NCI-H510A treated with DMSO at 0.1 percent for 48 hours (cell line): ENCODE measurements around the gene MAP4K3.
"Not testable (repeated sequence)": the region's sequence is repeated elsewhere in the genome, so short reads cannot be mapped to it uniquely, and the experiment has no call there.

Source experiments
- DNase-seq: peaks from one replicate; lab custom pipeline; 2025; lab: John Stamatoyannopoulos, UW

MAP4K3 gene

DNA sequence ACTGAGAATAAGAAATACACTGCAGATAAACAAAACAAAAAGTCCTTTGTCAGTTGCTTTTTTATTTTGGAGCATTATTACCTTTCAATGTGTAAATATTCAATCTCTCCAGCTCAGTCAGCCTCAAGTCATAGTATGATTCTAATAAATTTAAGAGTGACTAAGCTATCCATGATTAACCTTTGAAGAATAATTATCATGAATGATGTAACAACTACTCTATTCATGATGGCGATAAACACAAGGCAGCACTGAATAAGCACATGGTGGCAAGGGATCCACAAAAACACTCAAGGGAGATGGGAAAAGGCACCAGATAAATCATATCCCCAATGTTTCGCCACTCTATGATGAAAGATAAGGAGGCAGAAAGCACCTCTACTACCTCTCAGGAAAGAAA lies 67.0 kb downstream of the MAP4K3 start:
- DNase-seq, result no peak

DNA sequence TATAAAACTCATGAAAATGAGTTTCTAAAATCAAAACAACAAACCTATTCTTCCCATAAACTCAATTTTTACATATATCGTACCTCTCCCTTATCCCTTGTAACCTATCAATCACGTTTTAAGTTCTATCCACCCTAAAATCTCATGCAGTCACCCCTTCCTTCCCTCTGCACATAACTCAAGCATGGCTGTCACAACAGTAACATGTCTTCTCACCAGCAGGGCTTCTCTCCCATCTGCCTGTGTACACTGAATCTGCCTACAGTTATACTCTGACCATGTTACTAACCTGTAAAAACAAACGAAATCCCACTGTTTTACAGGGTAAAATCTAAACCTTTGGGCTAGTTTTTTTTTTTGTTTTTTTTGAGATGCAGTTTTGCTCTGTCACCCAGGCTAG lies 68.2 kb downstream of the MAP4K3 start:
- no peak for DNase-seq

DNA sequence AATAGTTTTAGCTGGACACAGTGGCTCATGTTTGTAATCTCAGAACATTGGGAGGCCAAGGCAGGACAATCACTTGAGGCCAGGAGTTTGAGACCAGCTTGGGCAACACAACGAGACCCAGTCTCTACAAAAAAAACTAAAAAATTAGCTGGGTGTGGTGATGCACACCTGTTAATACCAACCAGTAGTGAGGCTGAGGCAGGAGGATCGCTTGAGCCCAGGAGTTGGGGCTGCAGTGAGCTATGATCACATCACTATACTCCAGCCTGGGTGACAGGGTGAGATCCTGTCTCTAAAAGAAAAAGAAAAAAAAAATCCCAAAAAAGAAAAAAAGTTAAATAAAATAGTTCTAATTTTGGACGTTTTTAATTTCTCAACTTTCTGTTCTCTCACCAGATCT lies 68.7 kb downstream of the MAP4K3 start:
- no peak for DNase-seq

DNA sequence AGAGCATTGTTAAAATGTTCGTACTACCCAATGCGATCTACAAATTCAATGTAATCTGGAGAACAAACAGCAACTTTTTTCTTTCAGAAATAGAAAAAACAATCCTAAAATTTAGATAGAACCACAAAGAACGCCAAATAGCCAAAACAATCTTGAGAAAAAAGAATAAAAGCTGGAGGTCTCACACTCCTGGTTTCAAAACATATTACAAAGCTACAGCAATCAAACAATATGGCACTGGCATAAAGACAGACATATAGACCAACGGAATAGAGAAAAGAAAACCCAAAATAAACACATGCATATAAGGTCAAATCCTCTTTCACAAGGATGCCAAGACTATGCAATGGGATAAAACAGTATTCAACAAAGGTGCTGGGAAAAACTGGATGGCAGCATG lies 74.5 kb downstream of the MAP4K3 start:
- DNase-seq, result no peak

DNA sequence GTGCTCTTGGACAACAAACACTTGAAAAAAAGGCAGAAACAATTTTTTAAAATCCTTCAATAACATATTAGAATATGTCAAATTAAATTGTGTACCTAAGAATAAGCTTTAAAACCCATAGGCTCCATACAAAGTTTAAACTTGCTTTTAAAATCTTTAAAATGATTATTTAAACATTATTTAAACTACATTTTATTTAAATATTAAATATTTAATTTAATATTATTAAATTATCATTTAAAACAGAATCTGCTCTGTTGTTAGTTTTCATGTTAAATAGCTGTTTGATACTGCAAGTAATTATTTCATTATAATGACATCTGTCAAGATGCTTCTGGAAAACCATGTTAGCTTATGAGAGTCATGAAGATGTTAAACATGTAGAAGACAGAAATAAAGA lies 75.6 kb downstream of the MAP4K3 start:
- DNase-seq, result no peak

DNA sequence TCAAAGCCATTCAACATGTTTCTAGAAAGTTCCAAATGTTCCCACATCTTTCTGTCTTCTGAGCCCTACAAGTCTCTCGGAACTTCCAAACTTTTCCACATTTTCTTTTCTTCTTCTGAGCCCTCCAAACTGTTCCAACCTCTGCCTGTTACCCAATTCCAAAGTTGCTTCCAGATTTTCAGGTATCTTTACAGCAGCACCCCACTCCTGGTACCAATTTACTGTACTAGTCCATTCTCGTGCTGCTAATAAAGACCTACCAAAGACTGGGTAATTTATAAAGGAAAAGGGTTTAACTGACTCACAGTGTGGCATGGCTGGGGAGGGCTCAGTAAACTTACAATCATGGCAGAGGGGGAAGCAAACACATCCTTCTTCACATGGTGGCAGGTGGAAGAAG lies 76.7 kb downstream of the MAP4K3 start:
- DNase-seq, result not testable (repeated sequence)

DNA sequence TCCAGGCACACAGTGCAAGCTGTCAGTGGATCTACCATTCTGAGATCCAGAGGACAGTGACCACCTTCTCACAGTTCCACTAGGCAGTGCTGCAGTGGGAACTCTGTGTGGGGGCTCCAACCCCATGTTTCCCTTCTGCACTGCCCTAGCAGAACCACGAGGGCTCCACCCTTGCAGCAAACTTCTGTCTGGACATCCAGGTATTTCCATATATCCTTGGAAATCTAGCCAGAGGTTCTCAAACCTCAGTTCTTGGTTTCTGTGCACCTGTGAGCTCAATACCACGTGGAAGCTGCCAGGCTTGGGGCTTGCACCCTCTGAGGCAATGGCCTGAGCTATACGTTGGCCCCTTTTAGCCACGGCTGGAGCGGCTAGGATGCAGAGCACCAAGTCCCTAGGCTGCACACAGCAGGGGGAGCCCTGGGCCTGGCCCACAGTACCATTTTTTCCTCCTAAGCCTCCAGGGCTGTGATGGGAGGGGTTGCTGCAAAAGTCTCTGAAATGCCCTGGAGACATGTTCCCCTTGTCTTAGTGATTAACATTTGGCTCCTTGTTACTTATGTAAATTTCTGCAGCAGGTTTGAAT lies 77.5 kb downstream of the MAP4K3 start:
- DNase-seq, result no peak

DNA sequence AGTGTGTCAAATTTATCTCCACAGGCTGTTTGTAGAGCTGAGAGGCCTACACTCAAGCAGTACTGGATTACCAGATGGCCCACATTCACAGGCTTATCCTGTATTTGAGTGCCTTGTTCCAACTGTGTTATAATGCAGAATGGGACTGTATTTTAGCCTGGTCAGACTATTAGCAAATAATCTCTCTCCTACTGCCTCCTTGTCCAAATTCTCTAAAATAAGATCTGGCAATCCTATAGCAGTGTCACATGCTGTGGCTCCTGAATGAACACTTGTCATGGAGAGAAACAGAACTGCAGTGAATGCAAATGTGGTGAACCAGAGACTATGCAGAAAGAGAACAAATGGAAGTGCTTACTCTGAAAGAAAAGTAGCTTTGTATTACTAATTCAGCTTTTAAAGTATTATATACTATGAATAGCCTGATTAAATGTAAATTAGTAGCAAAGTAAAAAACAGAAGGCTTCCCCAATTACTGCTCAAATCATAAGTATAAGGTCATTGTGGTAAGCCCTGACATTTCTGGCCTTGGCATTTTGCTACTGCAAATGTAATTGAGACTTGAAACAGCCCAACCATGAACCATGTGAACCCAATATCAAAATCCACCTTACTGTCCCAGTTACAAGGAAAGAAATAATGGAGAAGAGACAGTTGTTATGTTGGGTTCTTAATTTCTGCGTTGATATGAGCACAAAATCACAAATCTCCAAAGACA lies 80.0 kb downstream of the MAP4K3 start:
- no peak for DNase-seq

DNA sequence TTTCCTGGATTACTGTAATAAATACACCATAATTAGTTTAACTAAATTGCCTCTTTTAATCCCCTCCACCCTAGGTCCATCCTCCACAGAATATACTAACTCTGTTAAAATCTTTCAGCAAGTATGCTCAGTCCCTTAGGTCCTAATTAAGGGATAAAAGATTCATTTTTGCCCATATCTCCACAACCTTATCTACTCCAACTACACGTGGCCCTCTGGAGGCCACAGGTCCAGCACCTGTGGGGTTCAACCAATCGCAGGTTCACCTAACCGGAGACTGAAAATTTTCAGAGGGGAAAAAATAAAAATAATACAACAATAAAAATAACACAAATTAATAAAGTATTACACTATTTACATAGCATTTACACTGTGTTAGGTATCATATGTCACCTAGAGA lies 86.4 kb downstream of the MAP4K3 start:
- DNase-seq, result no peak

DNA sequence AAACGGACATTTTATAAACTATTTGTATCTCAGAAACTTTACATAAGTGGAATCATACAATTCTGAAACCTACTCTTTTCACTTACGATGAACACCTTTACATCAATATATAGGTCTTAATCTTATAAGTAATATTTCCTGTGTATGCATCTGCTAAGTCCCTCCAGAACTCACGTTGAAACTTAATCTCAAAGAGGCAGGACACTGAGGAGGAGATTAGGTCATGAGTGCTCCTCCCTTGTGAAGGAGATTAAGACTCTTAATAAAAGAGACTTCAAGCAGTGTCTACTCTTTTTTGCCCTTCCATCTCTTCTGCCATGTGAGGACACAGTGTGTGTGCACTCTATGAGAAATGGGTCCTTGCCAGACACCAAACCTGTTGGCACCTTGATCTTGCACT lies 98.6 kb downstream of the MAP4K3 start:
- DNase-seq, result no peak

DNA sequence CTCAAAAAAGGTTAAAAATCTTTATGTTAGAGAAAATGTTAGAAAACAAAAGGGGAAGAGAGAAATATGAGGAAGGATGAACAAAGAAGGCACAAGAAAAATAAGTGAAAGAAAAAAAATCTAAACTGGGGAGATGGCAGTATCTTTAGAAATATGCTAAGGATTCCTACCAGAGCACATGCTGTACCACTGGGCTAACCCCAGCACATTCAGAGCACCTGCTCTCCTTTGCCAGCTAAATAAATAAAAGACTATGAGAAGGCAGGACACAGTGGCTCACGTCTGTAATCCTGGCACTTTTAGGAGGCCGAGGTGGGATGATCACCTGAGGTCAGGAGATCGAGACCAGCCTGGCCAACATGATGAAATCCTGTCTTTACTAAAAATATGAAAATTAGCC lies 101.2 kb downstream of the MAP4K3 start:
- DNase-seq, result no peak

DNA sequence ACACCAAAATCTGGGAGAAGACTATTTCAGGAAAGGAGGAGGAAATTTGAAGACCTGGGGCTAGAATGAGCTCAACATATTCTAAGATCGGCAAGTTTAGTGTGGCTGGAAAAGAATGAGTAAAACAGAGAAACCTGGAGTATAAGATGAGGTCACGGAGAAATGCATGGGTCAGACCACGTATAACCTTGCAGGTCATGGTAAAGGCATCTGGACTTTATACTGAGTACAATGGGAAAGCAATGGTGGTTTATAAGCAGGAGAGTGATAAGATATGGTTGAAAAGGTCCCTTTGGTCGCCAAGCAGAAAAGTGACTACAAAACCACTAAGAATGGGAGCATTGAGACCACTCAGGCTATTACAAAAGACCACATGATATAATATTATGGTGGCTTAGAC lies 102.1 kb downstream of the MAP4K3 start:
- DNase-seq, result no peak

DNA sequence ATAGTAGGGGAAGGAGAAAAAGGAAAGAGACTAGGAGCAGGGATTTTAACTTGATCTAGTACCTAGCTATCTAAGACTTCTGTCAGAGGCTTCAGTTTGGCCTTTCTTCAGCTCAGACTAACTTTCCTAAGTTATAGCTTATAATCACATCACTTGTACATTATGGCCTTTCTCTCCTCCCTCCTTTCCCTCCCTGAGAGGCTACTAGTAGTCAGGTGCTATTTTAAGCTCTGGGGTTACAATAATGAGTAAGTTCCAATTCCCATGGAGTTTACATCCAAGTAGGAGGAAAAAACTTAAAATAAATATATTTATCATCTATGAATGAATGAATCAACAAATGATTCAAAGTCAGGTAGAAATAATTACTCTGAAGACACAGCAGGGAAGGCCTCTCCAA lies 102.6 kb downstream of the MAP4K3 start:
- DNase-seq, result no peak

DNA sequence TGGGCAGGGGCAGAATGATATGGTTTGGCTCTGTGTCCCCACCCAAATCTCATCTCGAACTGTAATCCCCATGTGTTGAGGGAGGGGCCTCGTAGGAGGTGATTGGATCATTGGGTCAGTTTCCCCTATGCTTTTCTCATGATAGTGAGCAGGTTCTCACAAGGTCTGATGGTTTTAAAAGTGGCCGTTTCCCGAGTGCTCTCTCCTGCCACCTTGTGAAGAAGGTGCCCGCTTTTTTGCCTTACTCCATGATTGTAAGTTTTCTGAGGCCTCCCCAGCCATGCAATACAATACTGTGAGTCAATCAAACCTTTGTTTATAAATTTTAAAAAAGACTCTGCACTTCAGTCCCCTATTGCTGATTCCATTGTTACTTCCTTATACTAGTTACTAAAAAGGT lies 110.4 kb downstream of the MAP4K3 start:
- DNase-seq, result no peak

DNA sequence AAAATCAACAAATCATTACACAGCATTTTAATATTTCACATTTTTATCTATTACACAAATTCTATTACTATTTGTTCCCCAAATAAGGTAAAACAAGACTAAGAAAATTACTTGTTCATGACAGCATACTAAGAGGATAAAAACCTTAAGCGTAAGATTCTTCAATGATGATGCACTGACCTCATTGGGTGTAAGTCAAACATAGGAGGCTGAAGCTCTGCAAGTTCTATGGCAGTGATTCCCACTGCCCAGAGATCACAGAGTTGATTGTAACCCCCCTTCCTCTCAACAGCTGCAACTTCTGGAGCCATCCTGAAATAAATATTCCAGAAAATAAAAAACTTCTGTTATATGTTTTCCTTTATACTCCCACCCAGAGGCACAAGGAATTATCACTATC lies 111.1 kb downstream of the MAP4K3 start:
- DNase-seq, result no peak

DNA sequence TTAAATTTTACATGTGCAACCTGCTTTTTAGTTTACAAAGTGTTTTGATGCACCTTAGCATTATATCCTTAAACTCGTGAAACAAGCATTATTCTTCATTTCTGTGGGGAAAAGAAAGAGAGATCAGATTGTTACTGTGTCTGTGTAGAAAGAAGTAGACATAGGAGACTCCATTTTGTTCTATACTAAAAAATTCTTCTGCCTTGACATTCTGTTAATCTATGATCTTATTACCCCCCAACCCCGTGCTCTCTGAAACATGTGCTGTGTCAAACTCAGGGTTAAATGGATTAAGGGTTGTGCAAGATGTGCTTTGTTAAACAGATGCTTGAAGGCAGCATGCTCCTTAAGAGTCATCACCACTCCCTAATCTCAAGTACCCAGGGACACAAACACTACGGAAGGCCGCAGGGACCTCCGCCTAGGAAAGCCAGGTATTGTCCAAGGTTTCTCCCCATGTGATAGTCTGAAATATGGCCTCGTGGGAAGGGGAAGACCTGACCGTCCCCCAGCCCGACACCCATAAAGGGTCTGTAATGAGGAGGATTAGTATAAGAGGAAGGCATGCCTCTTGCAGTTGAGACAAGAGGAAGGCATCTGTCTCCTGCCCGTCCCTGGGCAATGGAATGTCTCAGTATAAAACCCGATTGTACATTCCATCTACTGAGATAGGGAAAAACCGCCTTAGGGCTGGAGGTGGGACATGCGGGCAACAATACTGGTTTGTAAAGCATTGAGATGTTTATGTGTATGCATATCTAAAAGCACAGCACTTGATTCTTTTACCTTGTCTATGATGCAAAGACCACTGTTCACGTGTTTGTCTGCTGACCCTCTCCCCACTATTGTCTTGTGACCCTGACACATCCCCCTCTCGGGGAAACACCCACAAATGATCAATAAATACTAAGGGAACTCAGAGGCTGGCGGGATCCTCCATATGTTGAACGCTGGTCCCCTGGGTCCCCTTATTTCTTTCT lies 115.7 kb downstream of the MAP4K3 start:
- DNase-seq, result not testable (repeated sequence)

DNA sequence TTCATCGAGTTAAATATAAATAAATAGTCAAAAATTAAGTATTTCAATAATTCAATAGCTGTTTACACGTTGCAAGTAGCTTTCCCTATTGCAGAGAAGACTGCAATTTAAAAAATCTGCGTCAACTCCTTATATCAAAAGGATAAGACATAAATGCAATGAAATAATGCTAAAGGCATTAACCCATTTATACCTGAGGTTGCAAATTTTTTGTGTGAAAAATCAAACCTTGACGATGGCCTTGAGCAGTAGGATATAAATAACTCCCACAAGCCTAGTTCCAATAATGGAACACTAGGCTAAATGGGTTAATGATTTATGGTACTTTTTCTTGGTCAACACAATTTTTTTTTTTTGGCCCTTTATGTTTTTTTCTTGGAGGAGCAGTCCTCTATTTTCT lies 116.9 kb downstream of the MAP4K3 start:
- no peak for DNase-seq

DNA sequence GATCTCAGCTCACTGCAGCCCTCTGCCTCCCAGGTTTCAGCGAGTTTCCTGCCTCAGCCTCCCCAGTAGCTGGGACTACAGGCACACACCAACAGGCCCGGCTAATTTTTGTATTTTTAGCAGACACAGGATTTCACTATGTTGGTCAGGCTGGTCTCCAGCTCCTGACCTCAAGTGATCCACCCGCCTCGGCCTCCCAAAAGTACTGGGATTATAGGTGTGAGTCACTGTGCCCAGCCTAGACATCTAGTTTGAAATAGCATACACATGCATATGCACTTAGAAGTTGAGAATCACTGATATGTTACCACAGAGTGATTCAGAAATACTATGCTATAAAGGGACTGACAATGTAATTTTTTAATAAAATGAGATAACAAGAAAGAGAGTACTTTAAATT lies 123.5 kb downstream of the MAP4K3 start:
- DNase-seq, result no peak

DNA sequence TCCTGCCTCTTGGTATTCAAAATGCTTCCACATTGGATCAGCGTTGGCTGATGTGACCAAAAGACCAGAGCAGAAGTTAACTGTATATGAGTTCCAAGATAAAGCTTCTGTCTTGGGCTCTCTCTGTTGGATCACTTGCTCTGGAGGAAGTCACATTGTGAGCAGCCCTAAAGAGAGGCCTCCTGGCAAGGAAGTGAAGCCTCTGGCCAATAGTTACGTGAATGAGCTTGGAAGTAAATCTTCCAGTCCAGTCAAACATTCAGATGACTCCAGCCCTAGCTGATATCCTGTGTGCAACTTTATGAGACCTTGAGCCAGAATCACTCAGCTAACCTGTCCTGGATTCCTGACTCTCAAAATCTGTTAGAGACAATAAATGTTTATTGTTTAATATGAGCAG lies 125.6 kb downstream of the MAP4K3 start:
- no peak for DNase-seq

DNA sequence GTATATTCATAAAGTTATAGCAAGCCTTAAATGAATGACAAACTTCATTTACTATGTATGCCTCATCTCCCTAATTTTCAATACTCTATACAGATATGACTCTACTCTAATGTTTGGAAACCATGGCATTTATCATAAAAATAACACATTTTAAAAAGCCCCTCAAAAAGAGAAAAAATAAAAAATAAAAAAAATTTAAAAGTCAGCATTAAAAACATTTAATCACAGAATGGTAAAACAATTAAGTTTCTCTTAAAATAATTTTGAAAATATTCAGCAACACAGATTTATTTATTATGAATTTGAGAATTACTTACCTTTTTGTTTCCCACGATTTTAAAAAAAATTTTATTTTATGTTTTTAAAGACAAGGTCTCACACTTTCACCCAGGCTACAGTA lies 128.3 kb downstream of the MAP4K3 start:
- DNase-seq, result no peak

DNA sequence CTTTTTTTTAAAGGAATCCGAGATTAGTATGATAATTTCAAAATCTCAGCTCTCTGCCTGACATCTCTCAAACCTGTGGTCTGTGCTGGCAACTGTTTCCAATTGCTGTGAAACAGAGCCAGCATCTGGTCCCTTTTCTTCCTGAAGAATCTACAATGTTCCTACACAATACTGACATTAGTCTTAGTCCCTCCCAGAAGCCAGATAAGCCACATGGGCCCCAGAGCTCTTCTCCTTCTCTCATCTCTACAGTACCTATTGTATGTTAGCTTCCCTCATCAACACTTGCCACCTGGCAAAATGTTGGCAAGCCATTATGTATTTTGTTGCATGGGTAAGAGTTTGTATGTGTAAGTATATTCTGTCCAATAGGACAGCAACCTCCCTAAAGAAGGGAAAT lies 130.5 kb downstream of the MAP4K3 start:
- DNase-seq, result no peak

DNA sequence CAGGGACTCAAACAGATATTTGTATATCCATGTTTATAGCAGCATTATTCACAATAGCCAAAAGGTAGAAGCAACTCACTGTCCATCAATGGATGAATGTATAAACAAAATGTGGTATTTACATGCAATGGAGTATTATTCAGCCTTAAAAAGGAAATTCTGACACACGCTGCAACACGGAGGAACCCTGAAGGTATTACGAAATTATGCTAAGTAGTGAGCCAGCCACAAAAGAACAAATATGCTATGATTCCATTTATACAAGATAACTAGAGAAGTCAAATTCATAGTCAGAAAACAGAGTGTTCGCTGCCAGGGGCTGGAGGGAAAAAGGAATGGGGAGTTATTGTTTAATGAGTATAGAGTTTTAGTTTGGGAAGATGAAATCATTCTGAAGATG lies 132.4 kb downstream of the MAP4K3 start:
- no peak for DNase-seq

DNA sequence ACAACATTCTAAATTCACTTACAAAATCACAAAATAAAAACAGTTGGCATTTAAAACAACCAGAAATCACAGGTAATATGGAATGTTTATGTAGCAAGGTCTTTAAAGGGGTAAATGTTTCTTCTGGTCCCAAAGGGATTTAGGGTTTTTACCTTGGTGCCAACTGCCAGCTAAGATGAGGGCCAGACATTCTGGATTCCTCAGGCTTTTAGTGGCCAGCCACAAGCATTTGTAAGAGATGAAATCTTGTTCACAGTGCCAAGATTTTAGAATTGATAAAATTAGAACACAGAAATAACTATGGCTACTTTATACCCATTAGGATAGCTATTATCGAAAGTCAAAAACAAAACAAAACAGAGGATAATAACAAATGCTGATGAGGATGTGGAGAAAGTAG lies 132.9 kb downstream of the MAP4K3 start:
- DNase-seq, result no peak
